HG03066 (cell line): ENCODE data around the gene TOM1L2.

ENCODE experiments used
- ATAC-seq: cut with Tn5 transposase; IDR thresholded peaks from one replicate; pipeline ENCODE4 v1.9.1; 2021; ENCODE audit warnings: low read depth; ENCODE audit not compliant: unreplicated experiment

The TOM1L2 gene

GRCh38 chr17:17851103-17852002 is 120.8 kb downstream of the TOM1L2 start:
- ATAC-seq: no peak

- no peak for ATAC-seq
Observed at GRCh38 chr17:17849845-17850373, 122.3 kb downstream of the TOM1L2 start.

GRCh38 chr17:17849147-17849820 is 122.9 kb downstream of the TOM1L2 start:
- no peak for ATAC-seq

- ATAC-seq: no peak
Observed at GRCh38 chr17:17848311-17849082, 123.7 kb downstream of the TOM1L2 start.

GRCh38 chr17:17847726-17848125 is 124.5 kb downstream of the TOM1L2 start:
- no peak for ATAC-seq

GRCh38 chr17:17847118-17847689 is 125.0 kb downstream of the TOM1L2 start:
- no peak for ATAC-seq

- ATAC-seq: no peak
Observed at GRCh38 chr17:17846645-17847044, 125.6 kb downstream of the TOM1L2 start.

GRCh38 chr17:17846003-17846402 is 126.2 kb downstream of the TOM1L2 start:
- no peak for ATAC-seq

GRCh38 chr17:17845046-17845775 is 127.0 kb downstream of the TOM1L2 start:
- no peak for ATAC-seq

- no peak for ATAC-seq
Observed at GRCh38 chr17:17844500-17844899, 127.7 kb downstream of the TOM1L2 start.

GRCh38 chr17:17844079-17844478 is 128.1 kb downstream of the TOM1L2 start:
- no peak for ATAC-seq

- no peak for ATAC-seq
Observed at GRCh38 chr17:17843096-17843495, 129.1 kb downstream of the TOM1L2 start.

- ATAC-seq: no peak
Observed at GRCh38 chr17:17842111-17842876, 129.9 kb downstream of the TOM1L2 start.

- ATAC-seq: no peak
Observed at GRCh38 chr17:17841601-17842025, 130.6 kb downstream of the TOM1L2 start.

GRCh38 chr17:17840751-17841591 is 131.2 kb downstream of the TOM1L2 start:
- ATAC-seq: no peak

- peak; percentile 49 for ATAC-seq
Observed at GRCh38 chr17:17839791-17840707, 132.2 kb downstream of the TOM1L2 start.
